ENCODE results near the gene DEUP1.

- no peak for TF ChIP-seq CTCF (IDR thresholded peaks at IDR 0.05)
- no peak for TF ChIP-seq POLR2A (IDR thresholded peaks at IDR 0.05)
Measured at GRCh38 chr11:93326681-93327080, 3.9 kb upstream of the DEUP1 start.
